GM18517 (cell line): ENCODE measurements around the gene IRAG1.

Experiments used
- ATAC-seq: cut with Tn5 transposase; IDR thresholded peaks from one replicate; pipeline ENCODE4 v1.9.1; 2021; ENCODE audit warnings: mild to moderate bottlenecking, moderate library complexity; ENCODE audit not compliant: unreplicated experiment

Gene IRAG1

DNA sequence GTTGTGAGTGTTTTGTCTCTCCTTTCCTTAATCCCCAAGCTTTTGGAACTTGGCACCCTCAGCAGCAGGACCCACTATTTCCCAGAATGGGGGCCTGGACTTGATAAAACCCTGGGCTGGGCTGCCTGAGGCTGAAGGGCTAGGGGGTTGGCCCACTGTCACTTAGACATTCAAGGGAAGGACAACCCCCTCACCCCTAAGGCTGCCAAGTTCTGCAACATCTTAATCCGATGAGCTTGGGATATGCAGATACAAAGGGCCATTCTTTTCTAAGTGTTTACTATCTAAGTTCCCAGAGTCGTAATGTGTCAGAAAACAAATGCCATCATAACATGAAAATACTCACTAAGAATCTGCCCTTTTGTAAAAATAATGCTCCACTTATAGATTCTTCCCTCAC is 42.9 kb downstream of the IRAG1 start:
- ATAC-seq, result no peak

DNA sequence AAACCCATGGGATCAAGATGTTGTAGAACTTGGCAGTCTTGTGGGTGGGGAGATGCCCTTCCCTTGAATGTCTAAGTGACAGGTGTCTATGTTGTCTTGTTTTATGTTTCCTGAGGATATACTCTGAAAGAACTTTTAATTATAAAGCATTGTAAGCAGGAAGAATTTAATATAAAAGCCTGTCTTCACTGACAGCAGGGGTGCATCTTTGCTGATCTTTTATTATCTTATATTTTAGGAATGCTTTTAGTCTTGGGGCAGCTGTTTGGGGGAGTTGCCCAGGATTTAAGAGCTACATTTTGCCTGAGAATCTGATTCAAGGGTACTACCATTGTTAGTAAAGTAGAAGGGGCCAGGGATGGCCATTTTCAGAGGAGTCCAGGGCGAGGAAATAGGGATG is 43.4 kb downstream of the IRAG1 start:
- ATAC-seq, result no peak

DNA sequence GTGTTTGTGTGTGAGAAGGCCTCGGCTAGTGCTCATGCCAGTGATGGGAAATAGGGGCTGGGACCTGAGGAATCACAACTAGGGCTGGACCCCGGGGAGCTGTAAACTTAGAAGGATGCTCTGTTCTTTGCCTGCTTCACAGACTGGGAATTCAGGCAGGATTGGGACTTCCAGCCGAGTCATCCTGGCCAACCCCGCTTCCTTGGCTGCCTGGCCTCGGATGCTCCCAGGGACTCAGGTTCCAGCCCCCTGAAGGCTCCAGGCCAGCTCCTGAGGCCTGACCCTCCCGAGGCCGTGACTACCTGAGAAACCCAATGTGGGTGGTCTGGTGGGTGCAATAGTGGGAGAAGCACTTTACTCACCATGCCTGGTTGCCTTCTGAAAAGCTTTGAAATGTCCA is 44.7 kb downstream of the IRAG1 start:
- no peak for ATAC-seq

DNA sequence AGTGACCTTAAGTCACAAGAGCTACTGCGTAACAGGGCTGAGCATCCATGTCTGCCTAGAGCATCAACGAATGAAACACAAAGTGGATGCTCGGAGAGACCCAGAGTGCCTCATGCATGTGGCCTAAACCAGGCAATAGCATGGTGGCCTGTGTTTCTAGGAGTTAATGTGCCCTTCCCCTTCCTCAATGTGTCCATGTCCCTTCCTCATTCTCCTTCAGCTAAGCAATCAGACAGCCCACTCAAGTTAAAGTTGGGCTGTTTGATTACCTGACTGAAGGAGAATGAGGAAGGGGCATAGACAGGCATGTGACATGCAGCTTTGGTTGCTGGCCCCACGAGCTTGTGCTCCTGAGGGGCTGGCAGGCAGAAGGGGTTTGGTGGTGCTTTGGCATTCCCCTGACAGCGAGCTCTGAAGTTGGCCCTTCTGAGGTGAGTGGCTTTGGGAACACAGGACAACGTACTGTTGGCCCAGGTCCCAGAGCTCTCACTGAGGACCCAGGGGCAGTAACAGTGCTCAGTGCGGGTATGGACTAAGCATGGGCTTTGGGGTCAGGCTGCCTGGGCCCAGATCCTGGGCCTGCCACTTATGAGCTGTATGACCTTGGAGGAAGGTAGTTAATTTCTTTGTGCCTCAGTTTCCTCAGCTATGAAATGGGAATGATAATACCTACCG is 46.7 kb downstream of the IRAG1 start:
- no peak for ATAC-seq

DNA sequence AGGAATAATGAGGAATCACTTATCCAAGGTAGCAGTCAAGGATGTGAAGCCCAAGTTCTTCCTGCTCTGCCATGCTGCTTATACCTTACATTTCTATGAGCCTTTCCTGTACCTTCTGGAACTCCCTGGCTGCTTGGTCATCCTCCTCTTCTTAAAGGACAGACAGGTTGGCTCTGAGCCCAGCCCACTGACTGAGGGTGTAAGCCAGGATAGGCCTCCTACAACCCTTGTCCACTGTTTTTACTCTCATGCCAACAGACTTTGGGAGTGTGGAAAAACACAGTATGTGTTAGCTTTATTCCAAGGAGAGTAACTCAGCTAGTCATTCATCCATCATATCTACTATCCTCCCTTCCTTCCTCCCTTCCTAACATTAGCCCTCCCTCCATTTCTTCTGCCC is 47.5 kb downstream of the IRAG1 start:
- ATAC-seq, result no peak

DNA sequence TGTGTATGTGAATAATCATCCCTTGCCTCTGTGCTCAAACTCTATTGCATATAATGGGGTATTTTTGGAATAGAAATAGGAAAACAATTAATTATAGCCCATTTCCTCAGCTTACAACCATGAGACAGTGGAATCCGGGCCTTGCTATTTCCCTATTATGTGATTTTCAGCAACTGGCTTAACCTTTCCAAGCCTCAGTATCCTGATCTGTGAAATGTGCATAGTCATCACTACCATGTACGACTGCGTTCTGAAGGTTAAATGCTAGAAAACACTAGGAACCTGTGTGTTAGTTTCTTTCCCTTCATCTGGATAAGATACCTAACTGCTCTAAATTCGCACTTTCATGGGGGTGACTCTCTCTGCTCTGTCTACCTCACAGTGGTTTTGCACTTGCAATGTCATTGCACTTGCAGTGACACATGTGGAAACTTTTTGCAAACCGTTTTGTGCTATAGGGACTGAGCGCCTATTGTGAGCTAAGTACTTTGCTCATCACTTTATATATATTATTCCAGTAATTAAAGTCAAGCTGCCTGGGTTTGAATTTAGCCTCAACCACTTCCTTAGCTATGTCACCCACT is 48.3 kb downstream of the IRAG1 start:
- no peak for ATAC-seq
